ENCODE measurements around the gene PAX2. TPM values are rescaled to one million over a fixed set of nuclear protein-coding genes. Genes with fewer than 3 reads are reported as not detected.

Gene PAX2
- total RNA-seq, 4 donors from 2014 or later = not detected

DNA sequence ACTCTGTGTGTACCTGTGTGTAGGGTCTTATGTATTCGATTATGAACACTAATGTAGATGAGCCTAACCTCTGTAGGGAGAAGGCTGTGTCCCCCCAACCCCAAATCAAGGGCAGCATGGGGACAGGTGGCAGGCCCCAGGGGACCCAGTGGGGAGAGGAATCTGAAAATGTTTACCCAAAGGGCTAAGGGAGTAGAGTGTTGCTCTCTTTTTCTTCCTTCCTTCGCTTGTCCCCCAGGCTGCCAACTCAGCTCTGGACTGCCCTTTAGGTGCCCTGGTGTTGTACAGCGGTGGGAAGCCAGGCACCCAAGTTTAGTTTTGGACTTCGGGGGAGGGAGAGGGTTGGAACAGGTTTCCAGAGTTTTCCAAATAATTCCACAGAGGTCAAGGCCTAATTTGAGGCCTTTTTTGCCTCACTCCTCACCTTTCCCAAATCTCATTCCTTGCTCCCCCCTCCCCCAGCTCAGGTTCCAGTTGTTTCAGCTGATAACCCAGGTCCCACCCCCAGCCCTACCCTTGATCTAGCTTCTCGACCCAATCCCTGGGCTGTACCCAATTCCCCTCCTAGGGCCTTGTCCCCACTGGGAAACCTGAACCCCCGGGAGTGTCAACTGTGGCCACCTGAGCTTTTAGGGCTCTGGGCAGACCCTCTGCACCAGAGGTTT is 9.1 kb upstream of the PAX2 start:
- TF ChIP-seq, protein P1, sequence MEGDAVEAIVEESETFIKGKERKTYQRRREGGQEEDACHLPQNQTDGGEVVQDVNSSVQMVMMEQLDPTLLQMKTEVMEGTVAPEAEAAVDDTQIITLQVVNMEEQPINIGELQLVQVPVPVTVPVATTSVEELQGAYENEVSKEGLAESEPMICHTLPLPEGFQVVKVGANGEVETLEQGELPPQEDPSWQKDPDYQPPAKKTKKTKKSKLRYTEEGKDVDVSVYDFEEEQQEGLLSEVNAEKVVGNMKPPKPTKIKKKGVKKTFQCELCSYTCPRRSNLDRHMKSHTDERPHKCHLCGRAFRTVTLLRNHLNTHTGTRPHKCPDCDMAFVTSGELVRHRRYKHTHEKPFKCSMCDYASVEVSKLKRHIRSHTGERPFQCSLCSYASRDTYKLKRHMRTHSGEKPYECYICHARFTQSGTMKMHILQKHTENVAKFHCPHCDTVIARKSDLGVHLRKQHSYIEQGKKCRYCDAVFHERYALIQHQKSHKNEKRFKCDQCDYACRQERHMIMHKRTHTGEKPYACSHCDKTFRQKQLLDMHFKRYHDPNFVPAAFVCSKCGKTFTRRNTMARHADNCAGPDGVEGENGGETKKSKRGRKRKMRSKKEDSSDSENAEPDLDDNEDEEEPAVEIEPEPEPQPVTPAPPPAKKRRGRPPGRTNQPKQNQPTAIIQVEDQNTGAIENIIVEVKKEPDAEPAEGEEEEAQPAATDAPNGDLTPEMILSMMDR (IDR thresholded peaks at IDR 0.05) = no peak
- TF ChIP-seq POLR2A (IDR thresholded peaks at IDR 0.05) = no peak
- peaks cover 2 to 18% of the 10 kb centered on the region in 2 donors for H3K4me1 ChIP-seq
- H3K27ac ChIP-seq = no peak overlapping the region
- no peak overlapping the region for H3K4me3 ChIP-seq (replicated peaks in 1 of 3)
- 34% methylated on average over 6 of the region's 6 CpGs for WGBS, 2 donors
- no peaks in the 10 kb centered on the region for H3K36me3 ChIP-seq
- H3K27me3 ChIP-seq = peaks cover 75% of the 10 kb centered on the region
- DNase-seq = no peak
- no peaks in the 10 kb centered on the region for H3K9me3 ChIP-seq
- intact Hi-C loops (cut with DNase I) = no loop called here

DNA sequence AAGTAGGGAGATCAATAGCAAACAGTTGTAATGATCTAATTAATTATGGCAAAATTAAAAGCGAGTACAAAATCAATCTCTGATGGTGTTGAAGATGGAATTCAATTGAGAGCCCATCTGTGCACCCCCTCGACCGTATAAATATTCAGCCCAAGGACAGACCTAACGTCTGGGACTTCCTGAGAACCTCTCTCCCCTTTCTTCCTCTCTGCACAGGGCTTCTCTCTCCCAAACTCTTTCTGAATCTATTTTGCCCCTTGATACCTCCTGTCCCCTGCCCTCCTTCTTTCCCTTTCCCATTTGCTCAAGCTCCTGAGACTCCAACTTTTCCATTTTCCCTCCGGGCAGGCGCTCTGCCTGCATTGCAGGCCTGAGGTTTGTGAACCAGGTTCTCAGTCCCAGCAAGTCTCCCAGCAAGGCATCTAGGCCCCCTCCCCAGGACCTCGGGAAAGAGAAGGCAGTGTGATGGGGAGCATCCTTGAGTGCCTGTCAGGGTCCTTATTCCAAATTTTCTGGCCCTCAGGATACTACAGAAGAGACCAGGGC is 8.5 kb upstream of the PAX2 start:
- TF ChIP-seq, protein P1 (IDR thresholded peaks at IDR 0.05) = no peak
- no peak for TF ChIP-seq POLR2A (IDR thresholded peaks at IDR 0.05)
- 28 to 44% methylated on average over 7 of the region's 7 CpGs for WGBS, 2 donors
- Histone ChIP-seq H3K27me3 (peaks cover 76% of the 10 kb centered on the region), H3K36me3 (no peaks in the 10 kb centered on the region), H3K27ac (no peak overlapping the region), H3K4me3 (replicated peaks in 1 of 3) (no peak overlapping the region), H3K9me3 (no peaks in the 10 kb centered on the region), H3K4me1 (peaks cover 0 to 18% of the 10 kb centered on the region in 2 donors)
- intact Hi-C loops (cut with DNase I) = no loop called here
- DNase-seq = no peak

DNA sequence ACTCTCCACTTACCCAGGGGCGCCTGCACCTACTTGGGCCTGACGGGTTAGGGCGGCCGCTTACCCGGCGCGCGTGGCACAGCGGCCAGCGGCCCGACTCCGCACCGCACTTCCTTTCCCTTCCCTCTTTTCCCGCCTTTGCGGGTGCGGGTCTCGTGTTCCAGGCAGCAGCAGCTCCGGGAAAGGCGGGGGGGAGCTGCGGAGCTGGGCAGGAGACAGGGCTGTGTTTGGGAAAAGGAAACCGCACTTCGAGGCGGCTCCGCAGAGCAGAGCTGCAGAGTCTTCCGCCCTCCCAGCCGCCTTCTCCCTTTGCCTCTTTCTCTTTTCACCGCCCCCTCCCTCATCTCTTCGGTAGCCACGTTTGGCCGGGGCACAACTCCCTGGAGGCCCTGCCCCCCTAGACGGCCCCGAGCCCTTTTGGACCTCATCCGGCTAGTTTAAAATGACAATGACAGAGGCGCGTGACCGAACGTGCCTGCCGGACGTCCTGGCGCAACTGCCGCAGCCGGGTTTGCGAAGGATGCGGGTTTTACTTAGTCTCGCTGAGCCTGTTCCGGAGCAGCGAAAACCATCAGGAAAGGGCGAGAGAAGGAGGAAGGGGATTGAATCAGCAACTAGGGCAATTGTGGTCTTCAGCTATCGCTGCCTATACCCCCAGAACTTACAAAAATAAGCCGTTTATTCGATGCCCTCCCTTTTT is 7.9 kb upstream of the PAX2 start:
- TF ChIP-seq, protein P1 (IDR thresholded peaks at IDR 0.05) = no peak
- no peak for TF ChIP-seq POLR2A (IDR thresholded peaks at IDR 0.05)
- Histone ChIP-seq H3K4me1 (peaks cover 0 to 24% of the 10 kb centered on the region in 2 donors), H3K27ac (no peak overlapping the region), H3K36me3 (no peaks in the 10 kb centered on the region), H3K9me3 (no peaks in the 10 kb centered on the region), H3K27me3 (peaks cover 76% of the 10 kb centered on the region), H3K4me3 (replicated peaks in 1 of 3) (no peak overlapping the region)
- no peak for DNase-seq
- intact Hi-C loops (cut with DNase I) = no loop called here
- WGBS, 2 donors = 3% methylated on average over 49 of the region's 51 CpGs

DNA sequence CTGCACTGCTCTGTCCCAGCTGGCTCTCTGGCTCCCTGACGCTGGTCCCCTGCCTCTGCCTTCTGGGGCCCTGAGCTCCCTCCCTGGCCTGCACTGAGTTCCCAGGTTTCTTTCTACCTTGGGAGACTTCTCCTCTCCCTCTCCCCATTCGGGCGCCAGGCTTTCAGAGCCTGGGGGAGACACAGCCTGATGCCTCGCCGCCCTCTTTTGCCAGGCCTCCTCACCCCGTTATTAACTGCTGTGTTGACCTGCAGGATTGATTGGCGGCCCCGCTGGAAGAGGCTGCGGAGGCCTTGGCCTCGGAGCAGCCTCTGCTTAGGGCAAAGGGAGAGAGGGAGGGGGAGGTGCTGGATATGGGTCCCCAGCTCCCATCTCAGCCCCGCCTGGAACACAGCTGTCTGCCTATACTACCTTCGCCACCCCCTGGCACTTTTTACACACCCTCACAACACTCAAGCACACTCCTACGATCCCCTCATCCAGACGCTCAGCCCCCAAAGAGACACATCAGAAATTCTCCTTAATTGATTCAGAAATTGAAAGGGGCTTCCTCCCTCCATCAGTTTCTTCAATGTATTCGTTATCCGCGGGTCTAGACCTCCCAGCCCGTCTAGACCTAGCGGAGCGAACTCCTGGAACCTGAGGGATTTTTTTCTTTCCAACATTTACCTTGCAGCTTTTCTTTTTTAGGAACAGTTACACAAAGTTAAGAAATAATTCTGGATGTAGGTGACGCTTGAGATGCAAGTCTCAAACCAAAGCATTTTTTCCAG is 7.1 kb upstream of the PAX2 start:
- intact Hi-C loops (cut with DNase I) = no loop called here
- no peak overlapping the region for H3K4me3 ChIP-seq (replicated peaks in 1 of 3)

More for the DNA sequence above, 7.1 kb upstream of the PAX2 start:
- Histone ChIP-seq H3K4me1 (peaks cover 0 to 25% of the 10 kb centered on the region in 2 donors), H3K27me3 (peaks cover 77% of the 10 kb centered on the region), H3K27ac (no peak overlapping the region), H3K9me3 (no peaks in the 10 kb centered on the region), H3K36me3 (no peaks in the 10 kb centered on the region)
- DNase-seq = no peak
- 7 to 8% methylated on average over 20 to 21 of the region's 21 CpGs for WGBS, 2 donors
- TF ChIP-seq, protein P1 (IDR thresholded peaks at IDR 0.05) = no peak
- no peak for TF ChIP-seq POLR2A (IDR thresholded peaks at IDR 0.05)
